GM11168 (cell line): Measurements from ENCODE around the gene BBS9.

Experiments
- in situ Hi-C: fragments of 300-500 bp; cut with MboI; formaldehyde crosslinking; loops from one replicate; pipeline ENCODE4 v1.12.0; 2022; ENCODE audit warnings: low sequenced_read_pairs; ENCODE audit not compliant: unreplicated experiment

BBS9 gene

GRCh38 chr7:33128990-33129805 lies at the start of gene BBS9:
Gene BBS9, plus strand, starts transcription at chr7:33129564. Its CDS starts 16,689 bp downstream, at chr7:33146253.
- in situ Hi-C loops: no loop called here

- in situ Hi-C loops: loop anchor here (25.0 kb wide), 1 partner anchor 393 kb away; no protein-coding TSS in a partner anchor
These were observed 49.3 kb upstream of the BBS9 start for GRCh38 chr7:33079763-33080690.

- in situ Hi-C loops: loop anchor here (25.0 kb wide), 1 partner anchor 400 kb away; no protein-coding TSS in a partner anchor
These were observed 42.0 kb upstream of the BBS9 start for GRCh38 chr7:33087356-33087755.

- in situ Hi-C loops: loop anchor here (25.0 kb wide), 1 partner anchor 401 kb away; no protein-coding TSS in a partner anchor
These were observed 41.5 kb upstream of the BBS9 start for GRCh38 chr7:33087858-33088257.

GRCh38 chr7:33089142-33089541 lies 40.2 kb upstream of the BBS9 start:
- in situ Hi-C loops: loop anchor here (25.0 kb wide), 1 partner anchor 402 kb away; no protein-coding TSS in a partner anchor

- in situ Hi-C loops: loop anchor here (25.0 kb wide), 1 partner anchor 404 kb away; no protein-coding TSS in a partner anchor
These were observed 38.2 kb upstream of the BBS9 start for GRCh38 chr7:33091111-33091531.

GRCh38 chr7:33091641-33092191 lies 37.6 kb upstream of the BBS9 start:
- in situ Hi-C loops: loop anchor here (25.0 kb wide), 1 partner anchor 404 kb away; no protein-coding TSS in a partner anchor

- in situ Hi-C loops: loop anchor here (25.0 kb wide), 1 partner anchor 406 kb away; no protein-coding TSS in a partner anchor
These were observed 36.1 kb upstream of the BBS9 start for GRCh38 chr7:33093266-33093665.

GRCh38 chr7:33094745-33095275 lies 34.6 kb upstream of the BBS9 start:
- in situ Hi-C loops: loop anchor here (25.0 kb wide), 1 partner anchor 408 kb away; no protein-coding TSS in a partner anchor

GRCh38 chr7:33099154-33099940 lies 30.0 kb upstream of the BBS9 start:
- in situ Hi-C loops: loop anchor here (25.0 kb wide), 1 partner anchor 412 kb away; no protein-coding TSS in a partner anchor

GRCh38 chr7:33100770-33101169 lies 28.6 kb upstream of the BBS9 start:
- in situ Hi-C loops: no loop called here

- in situ Hi-C loops: no loop called here
These were observed 27.5 kb upstream of the BBS9 start for GRCh38 chr7:33101906-33102305.

- in situ Hi-C loops: no loop called here
These were observed 22.0 kb upstream of the BBS9 start for GRCh38 chr7:33107136-33108066.

- in situ Hi-C loops: no loop called here
These were observed 20.8 kb upstream of the BBS9 start for GRCh38 chr7:33108554-33109004.

GRCh38 chr7:33109005-33109757 lies 20.2 kb upstream of the BBS9 start, which contains the start of gene RP9:
Gene RP9, minus strand, starts transcription at chr7:33109404. Its CDS starts 32 bp downstream, at chr7:33109372.
- in situ Hi-C loops: no loop called here

- in situ Hi-C loops: no loop called here
These were observed 19.6 kb upstream of the BBS9 start for GRCh38 chr7:33109758-33110238.

- in situ Hi-C loops: no loop called here
These were observed 17.8 kb upstream of the BBS9 start for GRCh38 chr7:33111614-33112013.
